Measurements from ENCODE around the gene ILDR2.

Gene ILDR2

GRCh38 chr1:166918956-166919316, 56.4 kb downstream of the ILDR2 start:
- TF ChIP-seq CTCF (IDR thresholded peaks at IDR 0.05; ENCODE audit: control insufficient read depth, insufficient read depth, low read depth, low read length, missing control alignments), result no peak
- no peak for DNase-seq (ENCODE audit: low read depth)
- no peak overlapping the region for H3K4me3 ChIP-seq (ENCODE audit: control insufficient read depth, low read depth, low read length)

GRCh38 chr1:166918088-166918955, 57.0 kb downstream of the ILDR2 start:
- DNase-seq (ENCODE audit: low read depth), result no peak
- H3K4me3 ChIP-seq (ENCODE audit: control insufficient read depth, low read depth, low read length), result no peak overlapping the region
- TF ChIP-seq CTCF (IDR thresholded peaks at IDR 0.05; ENCODE audit: control insufficient read depth, insufficient read depth, low read depth, low read length, missing control alignments), result no peak

GRCh38 chr1:166915941-166916340, 59.4 kb downstream of the ILDR2 start:
- no peak overlapping the region for H3K4me3 ChIP-seq (ENCODE audit: control insufficient read depth, low read depth, low read length)
- TF ChIP-seq CTCF (IDR thresholded peaks at IDR 0.05; ENCODE audit: control insufficient read depth, insufficient read depth, low read depth, low read length, missing control alignments), result no peak

GRCh38 chr1:166915042-166915441, 60.3 kb downstream of the ILDR2 start:
- TF ChIP-seq CTCF (IDR thresholded peaks at IDR 0.05; ENCODE audit: control insufficient read depth, insufficient read depth, low read depth, low read length, missing control alignments), result no peak
- no peak for DNase-seq (ENCODE audit: low read depth)
- H3K4me3 ChIP-seq (ENCODE audit: control insufficient read depth, low read depth, low read length), result no peak overlapping the region

More at GRCh38 chr1:166915941-166916340, 59.4 kb downstream of the ILDR2 start:
- DNase-seq (ENCODE audit: low read depth), result no peak

- no peak overlapping the region for H3K4me3 ChIP-seq (ENCODE audit: control insufficient read depth, low read depth, low read length)
- no peak for TF ChIP-seq CTCF (IDR thresholded peaks at IDR 0.05; ENCODE audit: control insufficient read depth, insufficient read depth, low read depth, low read length, missing control alignments)
- no peak for DNase-seq (ENCODE audit: low read depth)
These were observed 61.2 kb downstream of the ILDR2 start for GRCh38 chr1:166914111-166914510.

- no peak for TF ChIP-seq CTCF (IDR thresholded peaks at IDR 0.05; ENCODE audit: control insufficient read depth, insufficient read depth, low read depth, low read length, missing control alignments)
These were observed 63.7 kb downstream of the ILDR2 start for GRCh38 chr1:166911624-166912023.

More at GRCh38 chr1:166911624-166912023, 63.7 kb downstream of the ILDR2 start:
- no peak for DNase-seq (ENCODE audit: low read depth)
- no peak overlapping the region for H3K4me3 ChIP-seq (ENCODE audit: control insufficient read depth, low read depth, low read length)

Measured in AG09309 (cell line).